GM11168 (cell line): ENCODE measurements around the gene LRCH1.

Experiments used
- in situ Hi-C: fragments of 300-500 bp; cut with MboI; formaldehyde crosslinking; loops from one replicate; pipeline ENCODE4 v1.12.0; 2022; ENCODE audit warnings: low sequenced_read_pairs; ENCODE audit not compliant: unreplicated experiment

Gene LRCH1

DNA sequence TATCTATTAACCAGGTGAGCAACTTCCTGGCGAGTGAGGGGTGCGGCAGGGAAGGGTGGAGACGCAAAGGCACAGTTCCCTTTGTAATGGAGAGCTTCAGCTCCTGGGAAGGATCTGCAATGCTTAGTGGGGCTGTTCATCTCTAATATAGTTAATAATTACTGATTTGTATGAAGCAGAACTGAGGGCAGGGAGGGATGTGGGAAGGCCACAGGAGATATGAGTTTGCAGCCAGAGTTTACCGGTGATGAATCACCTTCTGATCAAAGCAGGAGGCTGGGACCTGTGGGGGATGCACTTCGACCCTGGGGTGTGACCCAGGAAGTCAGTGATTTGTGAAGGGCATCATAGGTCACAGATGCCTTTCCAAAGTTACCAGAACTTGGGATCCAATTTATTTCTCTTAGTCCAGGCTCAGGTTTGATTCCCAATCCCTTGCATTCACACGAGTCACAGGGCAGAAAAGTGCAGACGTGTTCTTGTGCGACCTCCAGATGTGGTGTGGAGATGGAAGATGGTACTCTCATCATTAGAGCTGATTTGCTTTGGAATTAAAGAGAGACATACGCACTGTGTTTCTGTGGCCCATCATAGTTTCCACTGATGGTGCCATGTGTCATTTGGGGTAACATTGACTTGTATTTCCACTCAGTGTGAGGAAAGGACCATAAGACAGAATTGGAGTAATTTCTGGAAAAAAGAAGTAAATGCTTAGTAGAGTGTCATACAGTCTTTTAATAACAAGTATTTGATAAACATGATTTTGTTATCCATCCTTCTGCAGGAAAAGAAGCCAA lies 55.0 kb downstream of the LRCH1 start:
- in situ Hi-C loops: no loop called here

DNA sequence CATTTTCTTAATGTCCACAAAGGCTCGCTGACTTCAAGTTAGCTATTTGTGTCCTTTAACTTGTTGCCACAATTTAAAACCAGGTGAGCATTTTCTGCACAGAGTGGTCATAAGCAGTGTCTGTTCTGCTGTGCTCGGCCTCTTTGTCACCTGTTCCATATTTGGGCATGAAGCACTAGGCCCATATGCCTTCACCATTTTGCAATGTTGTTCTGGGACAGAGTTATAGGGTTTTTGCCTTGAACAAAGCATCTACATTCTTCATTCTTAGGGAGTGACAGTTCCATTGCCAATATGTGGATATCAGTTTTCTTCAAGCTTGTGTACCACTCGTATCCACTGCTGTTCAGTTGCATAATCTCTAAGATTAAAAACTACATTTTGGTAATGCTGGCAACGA lies 56.1 kb downstream of the LRCH1 start:
- in situ Hi-C loops: no loop called here

DNA sequence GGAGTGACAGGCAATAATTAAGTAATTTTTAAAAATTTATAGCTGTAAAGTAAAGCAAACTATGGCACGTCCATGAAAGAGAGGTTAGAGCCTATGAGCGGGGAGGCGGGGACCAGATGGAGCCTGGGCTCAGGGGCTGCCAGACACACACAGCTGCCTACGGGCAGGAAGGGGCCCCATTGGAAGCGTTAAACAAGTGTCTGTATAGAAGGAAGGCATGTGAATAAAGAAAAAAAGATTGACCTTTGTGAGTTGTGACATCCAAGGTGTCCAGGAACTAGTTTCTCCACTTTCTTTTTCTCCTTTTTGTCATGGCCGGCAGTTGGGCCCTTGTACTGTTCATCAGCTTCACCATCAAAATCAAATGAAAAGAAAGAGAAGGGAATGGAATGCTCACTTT lies 56.8 kb downstream of the LRCH1 start:
- in situ Hi-C loops: no loop called here

DNA sequence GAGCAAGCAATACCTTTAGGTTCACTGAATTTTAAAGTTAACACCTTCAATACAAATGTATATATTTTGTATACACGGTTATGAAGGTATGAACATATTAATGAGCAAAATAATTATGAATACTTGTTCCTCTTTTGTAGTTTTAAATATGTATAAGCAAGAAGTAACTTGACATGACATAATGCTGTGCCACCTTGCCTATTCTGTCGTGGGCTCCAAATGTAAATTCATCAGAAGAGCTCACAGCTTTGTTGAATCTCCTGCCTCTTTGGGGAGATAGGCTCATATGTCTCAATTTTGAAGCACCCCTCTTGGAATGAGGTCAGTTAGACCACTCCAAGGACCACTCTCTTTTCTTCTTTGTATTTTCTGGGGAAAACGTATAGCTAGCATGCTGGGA lies 59.3 kb downstream of the LRCH1 start:
- in situ Hi-C loops: no loop called here

DNA sequence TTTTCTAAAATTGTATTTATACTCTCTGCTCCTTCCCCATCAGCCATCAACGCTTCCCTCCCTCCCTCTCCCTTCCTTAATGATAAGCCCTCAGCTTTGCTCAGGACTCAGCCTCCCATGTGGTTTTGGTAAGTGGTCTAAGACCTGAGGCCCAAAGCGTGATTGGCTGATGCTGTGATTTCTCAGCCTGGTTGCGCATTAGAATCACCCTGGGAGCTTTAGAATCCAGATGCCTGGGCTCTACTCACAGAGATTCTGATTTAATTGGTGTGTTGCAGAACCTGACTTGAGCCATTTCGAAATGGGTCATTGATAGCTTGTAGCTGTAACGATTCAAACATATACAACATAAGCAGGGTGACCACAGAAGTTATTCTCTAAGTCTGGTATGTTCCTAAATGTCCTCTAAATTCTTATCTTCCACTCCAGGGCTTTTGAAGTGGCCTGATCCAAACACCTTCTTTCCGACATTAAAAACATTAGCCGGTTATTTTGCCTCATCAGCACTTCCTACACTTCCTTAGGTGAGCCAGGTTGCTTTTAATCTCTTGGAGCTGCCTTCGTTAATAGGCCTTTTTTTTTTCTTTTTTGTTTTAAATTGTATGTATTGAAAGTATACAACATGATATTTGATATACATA lies 60.6 kb downstream of the LRCH1 start:
- in situ Hi-C loops: no loop called here

DNA sequence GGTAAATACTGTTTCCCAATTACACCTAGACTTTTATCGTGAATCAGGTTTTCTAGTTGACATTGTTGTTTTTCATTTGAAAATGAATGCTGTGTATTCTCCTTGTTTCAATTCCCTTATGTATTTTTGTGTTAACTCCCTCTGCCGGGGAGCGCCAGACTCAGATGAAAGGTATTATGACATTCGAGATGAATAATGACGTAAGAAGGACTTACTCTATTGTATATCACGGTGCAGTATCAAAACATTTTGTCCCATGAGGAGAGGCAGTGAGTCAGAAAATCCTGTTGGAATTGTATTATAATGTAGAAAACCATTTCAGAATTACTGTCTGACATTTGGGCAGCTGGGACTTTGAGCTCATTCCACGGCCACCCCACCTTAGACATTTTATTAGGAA lies 61.6 kb downstream of the LRCH1 start:
- in situ Hi-C loops: no loop called here

DNA sequence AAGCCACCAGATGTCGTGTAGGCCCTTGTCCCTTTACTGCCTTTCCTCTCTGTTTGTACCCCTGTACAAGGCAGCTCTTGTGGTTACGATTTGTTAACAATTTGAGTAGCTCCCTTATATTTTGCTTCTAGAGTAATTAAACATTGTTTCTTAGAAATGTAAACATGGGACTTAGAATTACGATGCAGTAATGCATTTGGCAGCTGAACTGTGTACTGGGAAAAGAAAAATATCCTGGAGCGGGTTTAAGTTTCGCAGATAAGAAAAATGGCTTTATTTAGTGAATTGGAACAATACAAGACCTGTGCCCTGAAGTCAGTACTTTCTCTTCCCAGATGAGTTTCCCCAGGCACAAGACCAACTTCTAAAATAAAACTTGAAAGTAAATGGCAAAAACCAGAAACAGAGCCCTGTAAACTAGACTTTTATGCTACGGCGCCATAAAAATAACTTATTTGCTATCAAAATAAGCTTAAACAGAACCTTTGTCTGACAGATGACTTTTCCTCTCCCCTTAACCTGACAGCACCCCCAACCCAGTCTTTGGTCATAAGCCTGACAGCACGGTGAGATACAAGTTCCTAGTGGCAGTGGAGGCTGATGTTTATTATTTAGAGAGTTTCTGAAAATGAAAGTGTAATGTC lies 63.0 kb downstream of the LRCH1 start:
- in situ Hi-C loops: no loop called here

DNA sequence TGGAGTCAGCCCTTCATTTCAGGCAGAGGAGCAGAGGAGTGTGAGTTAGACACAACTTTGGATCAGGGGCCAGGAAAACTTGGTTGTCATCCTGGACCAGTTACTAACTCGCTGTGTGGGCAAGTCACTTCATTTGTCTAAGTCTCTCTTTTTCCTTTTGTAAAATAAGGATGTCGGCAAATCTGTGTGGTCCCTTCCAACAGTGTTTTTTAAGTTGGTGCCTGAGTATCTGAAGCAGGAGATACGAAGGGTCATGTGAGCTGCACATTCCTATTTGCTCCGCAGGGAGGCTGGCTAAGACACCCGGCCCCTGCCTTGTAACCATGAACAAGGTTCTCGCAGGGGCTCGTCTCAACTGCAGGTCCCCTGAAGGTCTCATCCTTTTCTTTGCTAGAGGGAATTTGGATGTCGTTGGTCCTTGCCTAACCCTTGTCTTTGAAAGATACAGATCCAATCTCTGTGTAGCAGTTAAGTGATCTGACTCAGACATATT lies 64.3 kb downstream of the LRCH1 start:
- in situ Hi-C loops: no loop called here

DNA sequence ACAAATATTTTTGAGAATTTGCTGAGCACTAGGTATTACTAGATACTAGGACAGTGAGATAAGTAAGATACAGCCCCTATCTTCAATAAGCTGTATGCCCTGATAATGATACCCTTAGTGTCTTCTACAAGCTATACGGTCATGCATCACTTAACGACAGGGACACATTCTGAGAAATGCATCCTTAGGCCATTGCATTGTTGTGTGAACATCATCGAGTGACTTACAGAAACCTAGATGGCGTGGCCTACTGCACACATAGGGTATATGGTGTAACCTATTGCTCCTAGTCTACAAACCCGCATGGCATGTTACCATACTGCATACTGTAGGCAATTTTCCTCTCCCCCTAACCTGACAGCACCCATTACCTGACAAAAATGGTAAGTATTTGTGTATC lies 64.9 kb downstream of the LRCH1 start:
- in situ Hi-C loops: no loop called here

DNA sequence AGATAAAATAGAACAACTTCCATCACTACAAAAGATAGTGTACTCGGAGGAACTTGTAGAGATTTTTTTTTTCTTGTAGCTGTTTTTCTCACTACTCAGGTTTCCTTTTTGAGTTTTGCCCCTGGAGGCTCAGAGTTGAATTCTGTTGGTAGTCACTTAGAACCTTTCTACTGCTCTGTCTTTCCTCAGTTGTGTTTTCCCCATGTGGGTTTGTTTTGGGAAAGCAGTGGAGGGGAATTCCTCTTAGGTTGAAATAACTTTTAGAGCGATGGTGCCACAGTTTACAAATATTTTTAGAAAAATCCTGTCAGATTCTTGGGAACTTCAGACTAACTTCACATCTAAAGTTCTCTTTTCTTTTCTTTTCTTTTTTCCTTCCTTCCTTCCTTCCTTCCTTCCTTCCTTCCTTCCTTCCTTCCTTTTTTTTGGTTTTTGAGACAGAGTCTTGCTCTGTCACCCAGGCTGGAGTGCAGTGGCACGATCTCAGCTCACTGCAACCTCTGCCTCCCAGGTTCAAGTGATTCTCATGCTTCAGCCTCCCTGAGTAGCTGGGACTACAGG lies 65.8 kb downstream of the LRCH1 start:
- in situ Hi-C loops: no loop called here

DNA sequence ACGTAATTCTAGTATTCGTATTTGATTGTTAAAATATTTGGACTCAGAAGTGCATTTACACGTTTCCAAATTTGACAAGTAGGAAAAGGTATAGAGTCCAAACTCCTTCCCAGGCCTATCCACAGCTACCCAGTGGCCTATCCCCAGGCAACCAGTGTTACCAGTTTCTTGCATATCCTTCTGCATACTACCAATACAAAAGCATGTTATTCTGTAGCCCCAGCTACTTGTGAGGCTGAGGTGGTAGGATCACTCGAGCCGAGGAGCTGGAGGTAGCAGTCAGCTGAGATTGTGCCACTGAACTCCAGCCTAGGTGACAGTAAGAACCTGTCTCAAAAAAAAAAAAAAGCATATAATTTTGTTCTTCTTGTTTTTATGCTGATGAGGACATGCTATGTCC lies 67.1 kb downstream of the LRCH1 start:
- in situ Hi-C loops: no loop called here

DNA sequence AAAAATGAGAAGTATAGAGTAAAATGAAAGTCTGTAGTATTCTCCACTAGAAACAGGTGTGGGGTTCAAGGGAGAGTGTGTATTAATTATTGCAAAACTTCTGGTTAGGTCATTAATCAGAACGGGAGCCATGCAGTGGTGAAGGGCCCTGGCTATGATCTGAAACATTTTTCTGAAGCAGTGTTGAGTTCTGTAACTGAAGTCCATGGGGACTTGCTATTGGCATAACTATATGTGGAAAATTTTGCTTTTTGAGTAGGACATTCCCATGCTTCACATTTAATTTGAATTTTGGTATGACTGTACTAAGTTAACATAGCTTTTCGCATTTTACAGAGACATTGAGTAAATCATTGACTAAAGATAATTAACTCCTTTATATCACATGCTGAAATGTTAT lies 67.5 kb downstream of the LRCH1 start:
- in situ Hi-C loops: no loop called here

DNA sequence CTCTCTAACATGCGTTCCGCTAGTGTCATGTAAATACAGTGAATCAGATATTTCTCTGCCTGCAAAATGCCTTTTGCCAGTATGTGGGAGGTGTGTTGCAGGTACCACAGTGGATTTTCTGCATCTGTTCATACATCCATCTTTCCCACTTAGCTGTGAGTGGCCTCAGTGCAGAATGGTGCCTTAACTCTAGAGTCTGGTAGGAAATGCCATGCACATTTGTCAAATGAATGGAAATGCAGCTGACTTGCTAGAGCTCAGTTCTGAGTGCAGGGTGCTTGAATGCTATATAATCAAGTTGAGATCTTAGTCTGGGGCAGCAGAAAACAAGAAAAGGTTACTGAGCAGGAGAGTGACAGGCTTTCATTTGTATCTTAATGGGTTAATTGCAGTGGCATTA lies 68.2 kb downstream of the LRCH1 start:
- in situ Hi-C loops: no loop called here

DNA sequence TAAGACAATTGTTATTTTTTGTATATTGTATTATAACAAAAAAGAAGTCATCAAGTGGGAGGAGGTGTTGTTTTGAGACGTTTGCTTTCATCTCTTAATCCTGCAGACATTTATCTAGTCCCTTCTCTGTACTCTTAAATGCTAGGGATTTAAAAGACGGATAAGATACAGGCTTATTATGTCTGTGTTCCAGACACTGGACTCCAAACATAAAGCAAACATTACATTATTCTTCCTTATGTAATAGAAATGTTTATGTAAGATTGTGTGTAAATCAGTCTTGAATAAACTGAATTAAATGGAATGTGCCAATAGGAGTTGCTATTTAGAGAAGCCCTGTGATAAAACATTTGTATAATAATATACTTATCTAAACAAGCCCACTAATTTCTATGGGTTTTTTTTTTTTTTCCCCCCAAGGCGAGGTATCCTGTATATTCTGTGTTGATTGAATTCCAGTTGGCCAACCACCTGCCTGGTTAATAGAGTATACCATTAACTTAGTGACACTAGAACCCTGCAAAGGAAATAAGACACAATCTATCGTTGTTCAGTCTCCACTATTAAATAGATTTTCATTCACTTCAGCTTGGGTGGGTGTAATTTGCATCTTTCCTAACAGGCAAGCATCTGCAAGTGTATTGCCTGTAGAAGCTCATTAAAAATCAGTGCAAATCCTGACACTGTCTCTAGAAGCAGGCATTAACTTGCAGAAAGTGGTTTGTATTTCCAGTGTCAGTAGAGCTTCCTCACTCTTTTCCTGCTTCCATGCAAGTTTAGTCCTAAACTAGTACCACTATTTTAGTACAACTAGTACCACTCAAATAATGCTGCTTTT lies 69.0 kb downstream of the LRCH1 start:
- in situ Hi-C loops: no loop called here

DNA sequence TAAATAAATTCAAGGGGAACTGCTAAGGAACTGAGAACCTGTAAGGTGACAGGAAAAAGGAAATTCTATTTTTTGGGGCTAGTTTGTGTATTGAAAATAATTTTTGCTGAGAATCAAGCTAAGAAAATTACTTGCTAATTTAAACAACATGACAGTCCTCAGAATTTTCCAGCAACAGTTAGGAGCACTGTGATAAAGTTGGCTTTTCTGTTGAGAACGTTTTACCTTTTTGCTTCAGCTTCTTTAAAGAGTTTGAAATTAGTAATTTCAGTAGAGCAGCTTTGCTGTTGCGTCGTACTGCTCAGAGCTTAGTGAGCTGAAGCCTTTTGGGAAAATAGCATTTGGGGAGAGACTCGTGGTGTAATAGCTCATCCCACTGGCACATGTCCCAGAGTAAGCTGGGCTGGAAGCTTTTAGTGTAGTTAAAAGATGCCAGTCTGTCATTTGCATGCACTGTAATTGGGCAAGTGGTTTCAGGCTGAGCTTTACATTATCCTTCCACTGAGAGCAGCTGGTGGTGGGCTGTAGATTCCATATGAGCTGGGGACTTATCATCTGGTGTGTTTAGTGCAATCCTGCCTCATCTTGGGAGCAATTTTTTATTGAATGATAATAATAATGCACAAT lies 69.8 kb downstream of the LRCH1 start:
- in situ Hi-C loops: no loop called here

DNA sequence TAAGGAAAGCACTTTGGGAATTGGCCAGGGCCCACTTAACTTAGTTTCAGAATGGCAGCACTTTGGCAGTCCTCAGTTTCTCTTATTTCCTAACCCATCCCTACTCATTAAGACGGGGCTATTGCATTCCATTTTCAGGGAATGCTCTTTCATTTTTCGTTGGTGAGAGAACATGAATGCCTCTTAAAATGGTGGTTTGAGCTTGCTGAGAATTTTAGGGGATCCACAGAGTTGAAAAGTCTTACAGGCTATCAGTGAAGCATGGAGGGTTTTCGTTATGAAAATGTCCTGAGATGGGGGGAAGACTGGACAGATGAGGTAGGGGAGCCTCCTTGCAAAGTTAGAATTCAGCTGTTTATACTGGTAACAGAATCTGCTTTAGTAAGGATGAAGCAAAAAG lies 71.4 kb downstream of the LRCH1 start:
- in situ Hi-C loops: no loop called here

DNA sequence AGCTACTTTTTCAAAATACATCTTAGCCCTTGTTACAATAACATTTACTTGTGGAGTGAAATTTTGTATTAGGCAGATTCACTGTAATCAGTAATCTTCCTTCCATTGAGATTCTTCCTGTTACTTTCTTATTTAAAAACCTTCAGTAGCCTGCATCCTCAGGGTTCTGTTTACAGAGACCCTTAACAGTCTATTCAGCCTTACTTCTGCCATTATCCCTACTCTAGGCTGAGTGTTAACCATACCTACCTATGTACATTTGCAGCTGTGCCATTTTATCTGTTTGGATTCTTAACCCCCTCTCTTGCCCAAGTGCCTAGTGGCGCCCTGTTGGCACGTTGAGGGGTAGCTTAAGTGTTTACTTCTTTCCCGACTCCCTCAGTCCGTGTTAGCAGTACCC lies 71.9 kb downstream of the LRCH1 start:
- in situ Hi-C loops: no loop called here

DNA sequence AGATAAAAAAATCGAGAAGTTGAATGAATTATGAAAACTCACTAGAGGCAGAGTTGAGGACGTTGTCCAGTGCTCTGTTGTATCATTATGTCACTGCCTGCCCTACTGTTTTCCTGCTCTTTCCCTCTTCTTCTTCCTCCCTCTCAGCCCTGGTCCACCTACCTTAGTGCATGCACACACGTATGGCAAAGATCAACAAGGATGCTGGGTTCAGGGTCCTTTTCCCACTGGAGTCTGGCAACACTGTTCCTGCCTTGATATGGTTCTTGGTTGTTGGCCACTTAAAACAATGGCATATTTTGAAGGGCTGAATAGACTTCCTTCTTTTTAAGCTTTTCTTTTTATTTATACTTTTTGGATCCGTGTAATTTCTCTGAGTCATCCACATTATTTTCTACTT lies 74.5 kb downstream of the LRCH1 start:
- in situ Hi-C loops: no loop called here

DNA sequence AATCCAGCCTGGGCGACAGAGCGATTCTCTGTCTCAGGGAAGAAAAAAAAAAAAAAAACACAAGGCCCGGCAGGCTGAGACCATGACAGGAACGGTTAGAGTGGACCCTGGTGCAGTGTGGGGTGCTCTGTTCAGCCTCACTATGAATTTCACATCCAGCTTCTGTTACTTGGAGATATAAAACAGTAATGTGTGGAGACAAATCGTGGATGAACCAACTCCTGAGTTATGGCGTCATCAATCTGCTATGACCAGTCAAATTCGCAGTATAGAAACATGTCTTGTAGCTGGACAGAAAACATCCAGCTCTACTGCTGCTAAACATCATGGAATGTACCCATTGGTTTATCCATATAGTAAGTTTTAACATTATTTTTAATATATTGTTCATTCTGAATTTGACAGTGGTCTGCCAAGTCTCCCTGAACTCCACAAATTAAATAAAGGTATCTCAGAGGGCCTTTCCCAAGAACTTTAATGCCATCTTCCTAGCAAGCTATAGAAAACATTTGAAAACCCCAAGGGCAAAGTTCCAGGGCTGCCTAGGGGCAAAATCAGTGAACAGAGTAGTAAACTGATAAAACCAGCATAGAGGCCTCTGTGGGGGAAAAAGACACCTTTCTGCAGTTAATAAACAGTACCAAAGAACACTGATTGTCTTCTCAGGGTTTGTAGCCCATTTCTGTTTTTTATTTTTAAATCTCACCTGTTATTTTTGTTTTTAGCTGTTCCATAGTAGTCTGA lies 75.8 kb downstream of the LRCH1 start:
- in situ Hi-C loops: no loop called here
